ENCODE data around the gene PTRH1.

DNA sequence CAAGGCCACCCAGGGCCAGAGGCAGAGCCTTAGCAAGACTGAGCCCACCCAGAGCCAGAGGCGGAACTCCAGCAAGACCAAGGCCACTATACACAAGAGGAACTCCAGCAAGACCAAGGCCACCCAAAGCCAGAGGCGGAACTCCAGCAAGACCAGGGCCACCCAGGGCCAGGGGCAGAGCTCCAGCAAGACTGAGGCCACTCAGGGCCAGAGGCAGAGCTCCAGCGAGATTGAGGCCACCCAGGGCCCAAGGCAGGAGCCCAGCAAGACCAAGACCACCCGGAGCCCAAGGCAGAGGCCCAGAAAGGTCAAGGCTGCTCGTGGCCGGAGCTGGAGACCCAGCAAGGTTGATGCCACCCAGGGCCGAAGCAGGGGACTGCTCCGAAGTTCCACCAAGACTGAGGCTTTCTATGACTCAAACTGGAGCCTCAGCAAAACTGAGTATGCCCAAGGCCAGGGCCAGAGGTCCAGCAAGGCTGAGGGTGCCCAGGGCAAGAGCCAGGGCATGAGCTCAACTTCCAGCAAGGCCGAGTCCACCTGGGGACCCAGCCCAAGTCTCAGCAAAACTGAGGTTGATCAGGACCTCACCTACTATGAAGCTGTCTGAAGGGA, 15.4 kb upstream of the PTRH1 start:
- TF ChIP-seq CTCF (IDR thresholded peaks at IDR 0.05) (no peak), POLR2AphosphoS5 (IDR thresholded peaks at IDR 0.05) (no peak), EP300 (IDR thresholded peaks at IDR 0.05) (no peak), POLR2A (IDR thresholded peaks at IDR 0.05) (no peak)

Measured in stomach (tissue), 4 donors.